IPS DF 6.9 (cell line): ENCODE results near the gene DDX47.

Source experiments
- DNase-seq: peaks from one replicate; pipeline ENCODE4 v3.0.0-alpha.2; 2013; ENCODE audit warnings: low read depth, low spot score
- H3K27ac ChIP-seq: one replicate; pipeline ENCODE4 v1.5.1; 2013; ENCODE audit warnings: low read length, control low read depth
- H3K27me3 ChIP-seq: 2 replicates; pipeline ENCODE4 v1.6.1; 2013; ENCODE audit warnings: mild to moderate bottlenecking, low read length; ENCODE audit not compliant: control insufficient read depth, insufficient read depth
- H3K36me3 ChIP-seq: 2 replicates; pipeline ENCODE4 v1.6.1; 2013; ENCODE audit warnings: low read length; ENCODE audit not compliant: control insufficient read depth, insufficient read depth
- H3K4me1 ChIP-seq: 2 replicates; pipeline ENCODE4 v1.6.1; 2013; ENCODE audit warnings: low read length; ENCODE audit not compliant: control insufficient read depth, insufficient read depth
- H3K4me3 ChIP-seq: 2 replicates; pipeline ENCODE4 v1.5.1; 2013; ENCODE audit warnings: mild to moderate bottlenecking, low read length
- H3K9me3 ChIP-seq: 2 replicates; pipeline ENCODE4 v1.6.1; 2013; ENCODE audit warnings: low read length, inconsistent platforms; ENCODE audit not compliant: control insufficient read depth, insufficient read depth
- WGBS: extraction: QIAGEN DNeasy Blood & Tissue Kit; methylation state at CpG from one replicate; pipeline ENCODE4 v1.1.7; 2013; ENCODE audit warnings: mixed read lengths, missing lambda C conversion rate; ENCODE audit not compliant: insufficient read length, insufficient coverage; 5-methylcytosine and 5-hydroxymethylcytosine counted together

The DDX47 gene

GRCh38 chr12:12813120-12814101 lies at the start of gene DDX47:
DDX47 (plus strand) TSS chr12:12813346; CDS start chr12:12813368, 22 bp downstream.
- DNase-seq = peak; percentile 91
- Histone ChIP-seq H3K27me3 (no peaks in the 10 kb centered on the region), H3K36me3 (no peaks in the 10 kb centered on the region; the same call in 1 of the 2 replicates), H3K27ac (no peak within 1 kb of the TSS), H3K4me3 (peak within 1 kb of the TSS; percentile 89), H3K4me1 (0 out of 2 replicates have a peak, but pooled peaks cover 2% of the 10 kb centered on the region), H3K9me3 (no peaks in the 10 kb centered on the region)
- WGBS = no CpG with 5 or more reads among the region's 35 CpGs

- Histone ChIP-seq H3K27ac (no peak overlapping the region), H3K4me3 (no peak overlapping the region), H3K36me3 (no peaks in the 10 kb centered on the region), H3K27me3 (no peaks in the 10 kb centered on the region), H3K4me1 (no peaks in the 10 kb centered on the region), H3K9me3 (no peaks in the 10 kb centered on the region)
- no peak for DNase-seq
These were observed 48.3 kb upstream of the DDX47 start for GRCh38 chr12:12764824-12765223.

GRCh38 chr12:12770262-12770661 lies 42.9 kb upstream of the DDX47 start:
- Histone ChIP-seq H3K27me3 (no peaks in the 10 kb centered on the region), H3K27ac (no peak overlapping the region), H3K4me1 (no peaks in the 10 kb centered on the region), H3K4me3 (no peak overlapping the region), H3K9me3 (no peaks in the 10 kb centered on the region), H3K36me3 (no peaks in the 10 kb centered on the region)
- DNase-seq = no peak
- WGBS = no CpG with 5 or more reads among the region's 6 CpGs

- Histone ChIP-seq H3K36me3 (no peaks in the 10 kb centered on the region), H3K4me3 (no peak overlapping the region), H3K27ac (no peak overlapping the region), H3K9me3 (no peaks in the 10 kb centered on the region), H3K27me3 (no peaks in the 10 kb centered on the region), H3K4me1 (no peaks in the 10 kb centered on the region)
- WGBS = no CpG with 5 or more reads among the region's 3 CpGs
- no peak for DNase-seq
These were observed 38.4 kb upstream of the DDX47 start for GRCh38 chr12:12774791-12775190.

GRCh38 chr12:12776261-12776660 lies 36.9 kb upstream of the DDX47 start:
- Histone ChIP-seq H3K9me3 (no peaks in the 10 kb centered on the region), H3K27me3 (no peaks in the 10 kb centered on the region), H3K4me3 (no peak overlapping the region), H3K36me3 (no peaks in the 10 kb centered on the region), H3K4me1 (no peaks in the 10 kb centered on the region), H3K27ac (no peak overlapping the region)
- DNase-seq = no peak
- WGBS = no CpG with 5 or more reads among the region's 5 CpGs

- no peaks in the 10 kb centered on the region for H3K4me1 ChIP-seq
- no peak overlapping the region for H3K27ac ChIP-seq
- no CpG with 5 or more reads among the region's 3 CpGs for WGBS
- no peaks in the 10 kb centered on the region for H3K27me3 ChIP-seq
- no peak for DNase-seq
- no peaks in the 10 kb centered on the region for H3K9me3 ChIP-seq
- H3K36me3 ChIP-seq = no peaks in the 10 kb centered on the region
- no peak overlapping the region for H3K4me3 ChIP-seq
These were observed 36.1 kb upstream of the DDX47 start for GRCh38 chr12:12777092-12777491.

- no CpG with 5 or more reads among the region's 2 CpGs for WGBS
- no peak overlapping the region for H3K27ac ChIP-seq
These were observed 34.1 kb upstream of the DDX47 start for GRCh38 chr12:12779007-12779406.

GRCh38 chr12:12779529-12779928 lies 33.6 kb upstream of the DDX47 start:
- WGBS = no CpG with 5 or more reads among the region's 3 CpGs
- no peaks in the 10 kb centered on the region for H3K4me1 ChIP-seq
- H3K27ac ChIP-seq = no peak overlapping the region
- no peak for DNase-seq
- no peak overlapping the region for H3K4me3 ChIP-seq
- H3K36me3 ChIP-seq = no peaks in the 10 kb centered on the region
- H3K27me3 ChIP-seq = no peaks in the 10 kb centered on the region
- no peaks in the 10 kb centered on the region for H3K9me3 ChIP-seq

More at GRCh38 chr12:12779007-12779406, 34.1 kb upstream of the DDX47 start:
- Histone ChIP-seq H3K4me3 (no peak overlapping the region), H3K36me3 (no peaks in the 10 kb centered on the region), H3K4me1 (no peaks in the 10 kb centered on the region), H3K9me3 (no peaks in the 10 kb centered on the region), H3K27me3 (no peaks in the 10 kb centered on the region)
- DNase-seq = no peak

GRCh38 chr12:12784116-12784515 lies 29.0 kb upstream of the DDX47 start:
- Histone ChIP-seq H3K27me3 (peaks cover 15% of the 10 kb centered on the region; the same call in 1 of the 2 replicates), H3K9me3 (no peaks in the 10 kb centered on the region), H3K27ac (no peak overlapping the region), H3K36me3 (no peaks in the 10 kb centered on the region), H3K4me1 (peaks cover 7% of the 10 kb centered on the region), H3K4me3 (no peak overlapping the region)
- no CpG with 5 or more reads among the region's 2 CpGs for WGBS
- DNase-seq = no peak

- no peak within 1 kb of the TSS; the same call in 1 of the 2 replicates for H3K4me3 ChIP-seq
- H3K36me3 ChIP-seq = no peaks in the 10 kb centered on the region
- WGBS = no CpG with 5 or more reads among the region's 14 CpGs
- no peaks in the 10 kb centered on the region for H3K9me3 ChIP-seq
- no peak within 1 kb of the TSS for H3K27ac ChIP-seq
- H3K4me1 ChIP-seq = peaks cover 7% of the 10 kb centered on the region
- no peak for DNase-seq
- peaks cover 15% of the 10 kb centered on the region; the same call in 1 of the 2 replicates for H3K27me3 ChIP-seq
These were observed 28.0 kb upstream of the DDX47 start, which contains the start of gene APOLD1 for GRCh38 chr12:12784911-12785814. APOLD1 (plus strand) TSS chr12:12785659; CDS start chr12:12785692, 33 bp downstream.
